NOMO-1 (cell line): ENCODE data around the gene IGSF21.

Source experiments
- DNase-seq, 2 experiments: peaks; one replicate each; lab custom pipeline; 2025; ENCODE audit not compliant: unreplicated experiment in 2 of 2; lab: John Stamatoyannopoulos, UW

Gene IGSF21

DNA sequence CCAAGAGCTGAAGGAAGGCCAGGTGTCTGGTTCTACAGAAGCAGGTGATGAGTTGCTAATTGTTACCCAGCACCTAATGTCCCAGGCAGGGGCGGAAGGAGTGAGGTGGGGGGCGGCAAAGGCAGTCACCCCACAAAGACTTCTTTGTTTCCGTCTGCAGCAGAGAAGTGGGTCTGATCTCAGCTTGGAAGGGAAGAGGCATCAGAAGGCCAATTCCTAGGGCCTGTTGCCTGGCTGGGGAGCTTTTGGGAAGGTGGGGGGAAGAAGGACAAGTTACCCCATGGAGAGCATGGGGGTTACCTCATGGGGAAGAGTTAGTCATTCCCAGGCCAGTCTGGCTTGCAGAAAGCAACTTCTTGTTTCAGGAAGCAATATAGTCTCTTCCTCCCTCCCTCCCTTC, 10.9 kb downstream of the IGSF21 start:
- DNase-seq: no peak

DNA sequence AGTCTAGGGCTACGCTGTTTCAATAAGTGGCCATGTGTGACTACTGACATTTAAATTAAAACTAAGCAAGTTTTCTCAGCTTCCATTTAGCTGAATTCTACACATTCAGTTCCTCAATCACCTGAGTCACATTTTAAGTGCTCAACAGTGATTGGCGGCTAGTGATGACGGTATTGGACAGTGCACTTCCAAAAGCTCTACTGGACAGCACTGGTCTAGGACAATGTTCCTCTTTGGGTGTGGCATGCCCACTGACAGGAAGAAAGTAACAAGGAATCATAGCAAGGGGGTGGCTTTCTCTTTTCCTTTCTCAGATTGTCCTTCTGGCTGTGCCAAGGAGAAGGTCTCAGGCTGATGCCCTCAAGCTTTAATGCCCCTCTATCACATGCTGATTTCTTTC, 11.7 kb downstream of the IGSF21 start:
- DNase-seq: no peak

DNA sequence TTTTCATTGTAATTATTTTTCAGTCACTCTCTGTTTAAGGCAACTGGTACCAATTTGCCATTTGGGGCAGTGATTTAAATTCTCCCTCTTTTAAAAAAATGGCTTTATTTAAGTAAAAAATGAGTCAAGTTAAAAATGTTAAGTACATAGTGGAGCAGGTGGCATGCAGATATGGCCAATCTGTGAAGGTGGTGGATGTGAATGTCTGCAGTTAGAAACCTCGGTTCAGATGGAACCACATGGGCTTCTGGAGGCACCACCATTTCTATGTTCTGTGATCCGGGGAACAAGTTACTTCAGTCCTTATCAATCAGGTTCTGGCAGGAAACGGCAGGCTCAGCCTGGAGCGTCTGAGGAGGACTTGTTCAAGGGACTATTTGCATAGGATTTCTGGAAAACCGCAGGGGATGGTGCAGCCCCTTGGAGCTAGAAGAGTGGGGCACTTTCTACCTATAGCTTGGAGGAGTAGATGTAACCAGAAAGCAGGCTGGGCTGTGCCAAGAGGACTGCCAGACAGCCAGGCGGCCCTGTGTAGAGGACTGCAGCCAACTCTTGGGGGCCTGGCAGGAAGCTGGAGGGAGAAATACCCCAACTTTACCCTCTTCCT, 12.3 kb downstream of the IGSF21 start:
- DNase-seq: no peak

DNA sequence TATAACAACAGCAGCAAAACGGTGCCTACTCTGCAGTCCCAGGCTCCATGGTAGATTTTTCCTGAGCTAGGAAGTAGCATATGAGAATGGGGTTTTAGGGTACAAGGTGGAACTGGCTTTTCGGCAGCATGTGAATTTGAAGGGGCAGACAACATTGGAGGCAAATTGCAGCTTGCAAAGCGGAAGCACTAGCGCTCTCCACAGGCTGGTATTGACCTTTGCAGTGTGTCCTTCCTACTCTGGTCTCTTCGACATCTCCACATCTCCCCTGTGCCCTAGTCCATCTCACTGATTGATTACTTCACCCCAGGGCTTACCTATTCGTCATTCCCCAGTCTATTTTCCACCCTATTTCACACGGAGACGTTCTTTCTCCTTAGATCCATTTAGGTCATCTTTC, 13.0 kb downstream of the IGSF21 start:
- DNase-seq: no peak

DNA sequence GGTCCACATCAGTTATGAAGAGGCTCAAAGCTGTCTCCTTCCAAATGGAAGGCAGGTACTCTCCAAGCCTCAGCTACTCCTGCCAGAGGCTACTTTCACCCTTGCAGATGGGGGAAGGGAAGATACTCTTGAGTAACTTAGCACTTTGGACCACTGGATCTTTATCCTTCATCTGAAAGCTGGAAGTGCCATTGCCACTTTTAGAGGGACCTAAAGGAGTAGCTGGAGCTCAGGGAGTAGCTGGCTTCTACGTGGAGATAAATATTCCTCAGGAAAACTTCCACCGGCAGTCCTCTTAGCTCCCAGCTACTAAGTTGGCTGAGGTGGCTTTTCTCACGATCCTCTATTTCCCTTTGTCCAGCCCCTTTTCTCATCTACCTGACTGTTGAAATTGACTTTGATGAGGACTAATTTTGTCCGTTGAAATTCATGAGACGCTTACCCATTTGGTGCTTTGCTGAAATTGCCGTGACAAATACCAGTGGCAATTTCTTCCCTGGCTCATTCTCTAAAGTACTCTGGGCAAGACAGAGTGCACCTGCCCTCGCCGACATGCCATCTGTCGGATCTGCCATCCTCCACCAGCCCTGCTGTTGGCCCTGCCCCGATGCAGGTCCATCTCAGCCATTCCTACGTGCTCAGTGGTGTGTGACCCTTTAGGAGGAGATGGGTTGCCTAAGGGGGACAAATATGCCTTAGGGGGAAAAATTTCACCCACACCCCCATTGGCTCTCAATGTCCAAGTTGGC, 13.6 kb downstream of the IGSF21 start:
- DNase-seq: no peak

DNA sequence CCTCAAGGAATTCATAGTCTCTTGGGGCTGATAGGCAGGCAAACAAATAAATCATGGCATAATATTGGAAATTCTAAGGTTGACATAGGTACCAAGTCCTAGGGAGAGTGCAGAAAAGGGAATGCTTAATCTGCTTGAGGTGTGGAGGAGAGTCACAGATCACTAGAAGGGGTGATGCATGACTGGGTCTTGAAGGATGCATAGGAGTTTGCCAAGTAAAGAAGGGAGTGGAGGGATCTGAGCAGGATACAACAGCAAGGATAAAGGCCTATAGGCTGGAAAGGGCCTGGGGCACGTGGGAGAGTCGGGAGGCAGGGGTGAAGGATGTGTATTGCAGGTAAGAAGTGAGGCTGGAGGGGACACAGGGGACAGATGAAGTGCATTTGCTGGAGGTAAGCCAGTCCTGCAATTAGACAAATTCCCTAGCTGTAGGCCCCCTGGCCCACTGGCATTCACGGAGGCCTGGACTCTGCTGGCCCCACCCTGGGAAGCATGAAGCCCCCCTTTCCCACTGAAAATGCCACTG, 15.9 kb downstream of the IGSF21 start:
- DNase-seq: no peak

DNA sequence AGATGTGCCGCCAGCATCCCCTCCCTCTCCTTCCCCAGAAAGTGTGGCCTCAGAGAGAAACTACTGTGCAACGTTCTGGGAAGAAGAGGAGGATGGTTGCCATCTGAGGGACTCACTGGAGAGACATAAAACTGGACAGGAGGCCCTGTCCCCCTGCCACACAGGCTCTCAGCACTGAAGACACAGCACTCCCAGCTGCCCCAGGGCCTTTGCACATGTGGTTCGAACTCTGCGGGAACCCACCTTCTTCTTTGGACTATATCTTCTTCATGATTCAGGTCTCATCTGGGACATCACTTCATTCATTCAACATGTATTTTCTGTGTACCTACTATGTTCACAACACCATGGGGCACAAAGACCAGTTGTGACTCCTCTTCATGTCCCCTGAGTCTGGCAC, 17.4 kb downstream of the IGSF21 start:
- DNase-seq: no peak

DNA sequence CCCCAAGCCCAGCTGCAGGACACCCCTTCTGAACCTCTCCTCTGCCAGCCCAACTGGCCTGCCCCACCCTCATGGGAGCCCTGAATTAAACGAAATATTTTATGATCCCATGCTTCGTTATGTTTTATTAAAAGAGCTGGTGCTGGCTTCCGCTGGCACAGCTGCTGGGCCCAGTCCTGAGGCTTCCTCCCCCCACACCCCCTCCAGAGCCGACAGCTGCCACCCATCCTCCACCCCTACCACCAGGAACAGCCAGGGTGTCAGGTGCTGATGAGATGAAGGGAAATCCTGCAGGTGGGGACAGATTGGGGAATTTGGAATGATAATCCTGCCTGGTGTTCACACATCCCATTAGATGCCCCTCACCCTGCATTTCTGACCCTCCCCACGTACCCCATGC, 19.0 kb downstream of the IGSF21 start:
- no peak for DNase-seq

DNA sequence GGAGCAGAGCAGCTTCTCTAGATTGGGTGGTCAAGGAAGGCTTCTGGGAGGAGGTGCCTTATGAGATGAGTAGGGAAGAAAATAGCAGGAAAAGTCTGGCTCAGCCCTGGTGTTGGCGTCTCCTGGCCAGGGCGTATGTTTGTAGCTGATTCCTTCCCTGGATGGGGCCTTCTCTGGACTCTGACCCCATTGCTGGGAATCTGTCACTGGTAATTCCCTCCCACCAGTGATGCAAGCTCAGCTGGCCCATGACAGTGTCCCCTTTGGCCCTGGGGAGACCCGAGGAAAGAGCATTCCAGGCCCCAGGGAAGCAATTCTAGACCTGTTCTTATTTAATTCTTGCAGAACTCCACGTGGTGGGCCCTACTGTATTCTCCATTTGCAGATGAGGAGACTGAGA, 20.7 kb downstream of the IGSF21 start:
- DNase-seq: no peak

DNA sequence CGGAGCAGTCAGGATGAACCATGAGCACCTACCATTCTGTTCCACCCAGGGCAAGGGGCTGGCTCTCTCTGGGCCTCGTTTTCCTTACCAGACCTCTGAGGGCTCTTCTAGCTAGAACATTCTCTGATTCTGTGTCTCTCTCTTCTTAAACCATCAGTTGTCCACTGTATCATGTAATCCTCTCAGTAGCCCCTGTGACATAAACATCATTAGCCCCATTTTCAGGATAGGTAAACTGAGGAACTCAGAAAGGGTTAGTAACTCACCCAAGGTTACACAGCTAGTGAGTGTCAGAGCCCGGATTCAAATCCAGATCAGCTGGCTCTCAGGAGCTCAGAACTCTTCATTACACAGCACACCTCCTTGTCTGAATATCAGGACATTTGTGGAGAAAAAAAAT, 22.8 kb downstream of the IGSF21 start:
- no peak for DNase-seq

DNA sequence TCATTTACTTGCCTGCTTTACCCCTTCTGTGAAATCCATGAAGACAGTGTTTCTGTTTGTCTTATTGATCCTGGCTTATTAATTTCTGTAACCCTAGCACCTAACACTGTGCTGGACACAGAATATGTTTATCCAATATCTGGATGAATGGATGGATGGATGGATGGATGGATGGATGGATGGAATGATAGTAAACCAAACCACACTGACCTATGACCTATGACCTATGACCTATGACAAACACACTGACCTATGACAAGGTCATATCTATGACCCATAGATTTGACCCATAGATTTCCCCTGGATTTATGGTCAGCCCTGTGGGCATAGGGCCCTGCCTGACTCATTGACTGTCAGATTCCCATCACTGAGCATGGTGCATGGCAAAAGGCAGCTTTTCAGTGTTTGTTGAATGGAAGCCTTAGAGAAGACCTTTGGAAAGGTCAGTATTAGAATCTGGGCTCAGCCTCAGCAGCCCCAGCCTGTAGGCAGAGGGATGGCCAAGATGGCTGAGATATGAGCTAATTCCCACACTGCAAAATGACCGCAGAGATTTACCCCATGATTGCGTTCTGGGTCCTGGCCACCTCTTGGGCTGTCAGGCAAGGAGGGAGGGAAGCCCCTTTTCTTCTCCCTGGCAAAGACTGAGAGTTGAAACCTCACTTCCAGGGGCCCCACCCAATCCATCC, 24.6 kb downstream of the IGSF21 start:
- DNase-seq: no peak

DNA sequence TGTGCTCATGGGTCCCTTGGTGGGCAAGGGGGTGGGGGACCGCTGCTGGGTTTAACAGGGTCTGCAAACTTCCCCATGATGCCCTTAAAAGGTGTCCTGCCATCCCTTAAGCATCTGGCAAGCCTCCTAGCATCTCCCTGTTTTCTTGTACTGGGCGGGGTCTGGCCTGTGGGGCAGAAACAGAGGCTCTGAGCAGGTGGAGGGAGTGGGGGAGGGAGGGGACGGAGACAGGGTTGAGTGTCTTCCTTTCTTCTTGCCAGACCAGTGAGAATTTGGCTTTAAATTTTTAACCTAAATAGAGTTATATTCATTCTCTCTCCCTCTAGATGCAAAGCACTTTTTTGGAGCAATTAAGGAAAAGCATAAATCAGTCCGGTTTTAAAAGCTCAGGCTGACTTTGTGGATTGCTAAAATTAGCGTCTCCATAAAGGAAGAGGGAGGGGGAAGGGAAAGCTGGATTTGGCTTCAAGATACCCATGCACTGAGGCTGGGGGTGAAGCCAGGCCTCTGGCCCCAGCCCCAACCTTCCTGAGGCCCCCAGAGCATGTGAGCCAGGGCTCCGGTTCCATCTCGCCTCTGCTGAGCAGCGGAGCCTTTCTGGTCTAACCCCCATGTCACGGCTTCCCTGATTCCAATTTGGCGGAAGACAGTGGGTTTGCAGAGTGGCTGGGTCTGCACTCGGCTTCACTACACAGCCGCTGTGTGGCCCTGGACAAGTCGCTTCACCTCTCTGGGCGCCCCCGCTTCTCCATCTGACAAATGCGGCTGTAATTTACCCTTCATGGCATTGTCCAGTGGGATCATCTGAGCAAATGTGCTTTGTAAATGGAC, 25.3 kb downstream of the IGSF21 start:
- no peak for DNase-seq

DNA sequence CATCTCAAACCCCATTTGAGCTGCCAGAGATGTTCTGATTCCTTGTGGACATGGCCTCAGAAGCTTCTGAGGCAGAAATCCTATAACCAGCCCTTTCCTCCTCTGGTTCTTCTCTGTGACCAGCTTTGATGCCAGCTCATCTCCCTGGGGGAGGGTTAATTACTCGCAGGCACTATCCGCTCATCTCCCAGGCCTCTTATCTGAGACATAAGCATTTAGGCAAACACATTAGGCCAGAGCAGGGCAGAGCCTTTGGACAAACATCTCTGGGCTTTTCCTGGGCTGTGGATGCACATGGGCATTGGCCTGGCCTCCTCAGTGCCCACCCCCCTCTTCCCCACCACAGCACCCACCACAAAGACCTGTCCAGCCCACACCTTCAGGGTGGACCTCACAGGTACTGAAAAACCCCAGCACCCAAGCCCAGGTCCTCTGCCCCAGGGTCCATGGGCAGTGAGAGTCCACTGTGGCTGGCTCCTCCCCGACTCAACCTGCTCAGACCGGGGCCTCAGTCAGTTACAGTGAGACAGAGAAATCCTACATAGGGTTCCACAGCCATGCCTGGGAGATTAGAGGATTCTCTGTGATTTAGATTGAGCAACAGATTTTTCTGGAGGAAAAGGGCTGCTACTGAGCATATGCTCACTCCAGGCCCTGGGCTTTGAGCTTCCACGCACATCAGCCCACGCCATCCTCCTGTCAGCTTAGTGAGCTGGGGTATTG, 26.9 kb downstream of the IGSF21 start:
- DNase-seq: no peak

DNA sequence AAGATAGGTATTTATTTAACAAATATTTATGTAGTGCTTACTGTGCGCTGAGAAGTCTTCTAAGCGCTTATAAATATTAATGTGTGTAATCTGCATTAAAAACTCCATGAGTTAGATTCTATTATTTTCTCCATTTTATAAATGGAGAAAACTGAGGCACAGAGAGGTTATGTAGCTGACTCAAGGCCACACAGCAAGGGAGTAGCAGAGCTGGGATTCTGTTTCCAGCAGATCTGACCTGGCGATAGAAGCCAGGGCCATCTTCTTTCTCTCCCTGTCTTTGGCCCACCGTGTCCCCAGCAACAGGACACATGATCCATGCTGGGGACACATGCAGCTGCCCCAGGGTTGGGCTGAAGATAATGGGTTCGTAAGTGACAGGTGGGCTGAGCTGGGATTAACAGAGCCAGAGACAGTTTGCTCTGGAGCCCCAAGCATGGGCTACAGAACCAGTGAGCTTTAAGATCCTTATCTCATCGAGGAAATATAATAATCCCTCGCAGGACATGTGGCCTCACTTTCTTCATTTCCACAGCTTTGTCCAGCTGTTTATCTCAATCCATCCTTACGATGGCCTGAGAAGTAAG, 30.3 kb downstream of the IGSF21 start:
- no peak for DNase-seq

DNA sequence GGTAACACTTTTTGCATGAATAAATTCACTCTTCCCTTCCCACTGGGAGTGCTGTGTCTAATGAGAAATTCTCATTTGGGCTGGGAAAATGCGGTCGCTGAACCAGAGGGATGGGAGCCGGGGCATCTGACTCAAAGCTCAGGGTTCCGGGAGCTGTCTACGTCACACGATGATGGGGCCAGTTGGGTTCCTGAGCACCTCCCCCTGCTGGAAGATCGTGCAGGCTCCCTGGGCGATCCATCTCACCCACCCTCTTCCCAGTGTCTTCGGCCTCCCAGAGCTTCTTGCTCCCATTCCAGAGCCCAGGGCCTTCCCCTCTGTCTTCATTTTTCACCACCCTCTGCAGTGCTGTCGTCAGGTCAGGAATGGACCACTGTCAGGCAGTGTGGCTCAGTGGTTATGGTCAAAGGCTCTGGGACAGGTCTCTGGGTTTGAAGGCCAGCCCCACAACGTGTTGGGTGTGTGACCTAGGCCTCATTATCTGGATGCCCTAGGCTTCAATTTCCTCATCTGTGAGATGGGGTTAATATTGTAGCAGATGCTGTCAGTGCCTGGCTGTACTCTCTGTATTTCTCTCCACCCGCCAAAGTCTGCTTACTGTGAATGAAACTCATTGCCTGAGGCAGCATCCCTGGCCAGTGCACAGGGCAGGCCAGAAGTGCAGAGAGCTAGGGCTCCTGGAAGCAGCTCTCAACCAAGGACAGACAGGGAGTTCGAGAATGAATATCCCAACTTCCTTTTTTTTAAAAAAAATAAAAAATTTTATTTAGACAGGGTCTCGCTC, 31.8 kb downstream of the IGSF21 start:
- DNase-seq: no peak

DNA sequence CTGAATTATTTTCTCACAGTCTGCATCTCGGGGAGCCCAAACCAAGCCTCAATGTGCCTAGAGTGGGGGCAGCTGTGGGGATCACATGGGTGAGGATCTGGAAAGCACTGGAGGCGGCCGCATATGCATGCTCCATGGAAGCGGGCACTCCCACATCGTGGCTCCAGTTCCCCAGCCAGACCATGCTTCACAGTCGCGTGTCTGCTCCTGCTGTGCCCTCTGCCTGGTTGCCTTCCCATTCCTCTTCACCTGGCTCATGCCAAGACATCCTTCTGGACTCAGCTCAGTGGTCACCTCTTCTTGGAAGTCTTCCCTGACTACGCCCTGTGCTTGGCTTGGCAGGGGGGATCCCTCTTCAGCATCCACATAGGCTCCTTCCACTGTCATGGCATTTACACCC, 32.8 kb downstream of the IGSF21 start:
- DNase-seq: no peak

DNA sequence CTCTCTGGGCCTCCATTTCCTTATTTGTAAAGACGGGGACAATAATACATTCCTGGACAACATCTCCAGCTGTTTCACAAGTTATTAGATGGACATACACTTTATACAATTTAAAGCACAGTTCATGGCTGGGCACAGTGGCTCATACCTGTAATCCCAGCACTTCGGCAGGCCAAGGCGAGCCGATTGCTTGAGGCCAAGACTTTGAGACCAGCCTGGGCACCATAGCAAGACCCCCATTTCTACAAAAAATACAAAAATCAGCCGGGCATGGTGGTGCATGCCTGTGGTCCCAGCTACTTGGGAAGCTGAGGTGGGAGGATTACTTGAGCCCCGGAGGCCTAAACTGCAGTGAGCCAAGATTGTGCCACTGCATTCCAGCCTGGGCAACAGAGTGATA, 34.1 kb downstream of the IGSF21 start:
- no peak for DNase-seq

DNA sequence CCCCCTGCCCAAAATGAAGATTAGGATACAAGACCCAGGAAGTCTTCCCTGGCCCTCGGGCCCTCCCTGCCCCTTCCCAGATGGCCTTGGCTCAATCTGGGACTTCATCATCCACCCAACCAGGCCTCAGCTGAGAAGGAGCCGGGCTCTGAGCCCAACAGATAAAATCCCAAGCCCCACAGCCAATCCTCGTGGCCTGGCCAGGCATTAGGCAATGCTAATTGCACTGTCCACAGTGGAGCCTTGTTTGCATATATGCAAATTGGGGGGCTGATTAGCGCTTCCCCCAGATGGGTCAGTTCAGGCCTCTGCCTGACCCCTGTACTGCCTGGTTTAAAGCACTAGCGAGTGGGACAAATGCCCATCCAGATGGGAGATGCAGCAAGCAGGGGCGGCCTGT, 34.9 kb downstream of the IGSF21 start:
- DNase-seq: no peak

DNA sequence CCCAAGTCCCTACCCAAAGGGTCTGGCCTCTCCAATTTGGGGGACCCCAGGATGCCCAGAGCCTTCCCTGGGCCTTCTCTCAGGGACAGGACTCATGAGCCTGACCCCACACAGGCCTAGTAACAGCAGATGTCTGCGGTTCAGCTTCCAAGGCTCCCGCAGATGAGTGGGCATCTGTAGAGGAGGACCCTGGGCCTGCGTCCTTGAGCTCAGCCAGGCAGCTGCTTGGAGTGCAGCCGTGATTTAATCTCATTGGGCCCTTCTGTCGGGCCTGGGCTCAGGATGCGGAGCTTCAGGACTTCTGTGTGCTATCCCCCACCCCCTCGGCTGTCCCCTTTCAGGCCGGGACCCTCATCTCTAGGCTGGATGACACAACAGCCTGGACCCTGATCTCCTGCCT, 35.4 kb downstream of the IGSF21 start:
- DNase-seq: no peak
